OCI-LY7 (cell line): ENCODE measurements around the gene LARP1. TPM values are rescaled to one million over a fixed set of nuclear protein-coding genes. Genes with fewer than 3 reads are reported as not detected.

Experiments used
- BruUV-seq: library from RNA; stranded (reverse); fragments of 400-500 nt; replicated peaks from 2 replicates; lab custom pipeline; 2021; lab: Mats Ljungman, UMichigan
- CTCF ChIA-PET: fragments of 300-600 bp; sonication (Branson Sonifier 250); formaldehyde crosslinking; loops from one replicate; lab custom pipeline; 2022; ENCODE audit warnings: antibody characterized with exemption; ENCODE audit not compliant: unreplicated experiment; lab: Charles Lee
- POLR2A ChIA-PET: fragments of 300-600 bp; sonication (Branson Sonifier 250); formaldehyde crosslinking; loops from one replicate; lab custom pipeline; 2022; ENCODE audit warnings: antibody characterized with exemption; lab: Charles Lee
- DNase-seq: peaks from one replicate; pipeline ENCODE4 v3.0.0-alpha.2; 2015; ENCODE audit warnings: low spot score
- H2AFZ ChIP-seq: fragments of 200-600 bp; sonication (generic), shearing (Covaris generic); 2 replicates; pipeline ENCODE4 v1.6.1; 2014; ENCODE audit warnings: mild to moderate bottlenecking, antibody characterized with exemption, low read length, moderate library complexity
- H3K27ac ChIP-seq: fragments of 200-600 bp; sonication (generic); 2 replicates; pipeline ENCODE4 v1.5.1; 2014; ENCODE audit warnings: mixed run types, low read depth, mild to moderate bottlenecking, moderate library complexity, low read length, inconsistent platforms; ENCODE audit not compliant: poor library complexity, severe bottlenecking
- H3K36me3 ChIP-seq: fragments of 200-600 bp; sonication (generic); 2 replicates; pipeline ENCODE4 v1.6.1; 2014; ENCODE audit warnings: mild to moderate bottlenecking, antibody characterized with exemption, low read length, moderate library complexity, mixed read lengths; ENCODE audit not compliant: insufficient read depth
- H3K4me1 ChIP-seq: fragments of 200-600 bp; sonication (generic); 2 replicates; pipeline ENCODE4 v1.5.1; 2014; ENCODE audit warnings: mild to moderate bottlenecking, low read length; ENCODE audit not compliant: insufficient read depth, poor library complexity, severe bottlenecking
- H3K4me2 ChIP-seq: fragments of 200-600 bp; sonication (generic); 2 replicates; pipeline ENCODE4 v1.6.1; 2014; ENCODE audit warnings: mild to moderate bottlenecking, low read length
- H3K4me3 ChIP-seq: fragments of 200-600 bp; sonication (generic); 2 replicates; pipeline ENCODE4 v1.5.1; 2014; ENCODE audit warnings: mild to moderate bottlenecking, low read depth, low read length; ENCODE audit not compliant: poor library complexity, severe bottlenecking
- H3K79me2 ChIP-seq: fragments of 200-600 bp; sonication (generic); 2 replicates; pipeline ENCODE4 v1.6.1; 2016; ENCODE audit warnings: low read depth, mild to moderate bottlenecking, low read length, moderate library complexity, mixed read lengths; ENCODE audit not compliant: insufficient read depth
- H3K9me2 ChIP-seq: fragments of 200-600 bp; sonication (generic); 2 replicates; pipeline ENCODE4 v1.6.1; 2016; ENCODE audit warnings: mild to moderate bottlenecking, low read length, mixed read lengths; ENCODE audit not compliant: insufficient read depth
- H3K9me3 ChIP-seq: fragments of 200-600 bp; sonication (generic); 2 replicates; pipeline ENCODE4 v1.6.1; 2014; ENCODE audit warnings: mild to moderate bottlenecking, mixed run types, low read length, mixed read lengths
- H4K20me1 ChIP-seq: fragments of 200-600 bp; sonication (generic); 2 replicates; pipeline ENCODE4 v1.6.1; 2014; ENCODE audit warnings: mild to moderate bottlenecking, antibody characterized with exemption, low read length, moderate library complexity, mixed read lengths; ENCODE audit not compliant: insufficient read depth
- CTCF ChIP-seq: fragments of 200-600 bp; sonication (generic); conservative IDR thresholded peaks from 2 replicates; pipeline ENCODE4 v1.5.1; 2014; ENCODE audit warnings: mild to moderate bottlenecking, antibody characterized with exemption, low read length, moderate library complexity, mixed read lengths
- EZH2phosphoT487 ChIP-seq: fragments of 200-600 bp; sonication (generic); IDR thresholded peaks from 2 replicates; pipeline ENCODE4 v1.6.1; 2018; ENCODE audit warnings: low read depth, borderline replicate concordance, mild to moderate bottlenecking, mixed run types, antibody characterized with exemption, low read length, moderate library complexity, mixed read lengths
- intact Hi-C: fragments of 100-400 bp; cut with micrococcal nuclease; formaldehyde crosslinking; loops from one replicate; pipeline ENCODE4 v1.10.0; 2022; ENCODE audit not compliant: unreplicated experiment
- total RNA-seq, 2 experiments: library from RNA; depleted of rRNA in 1 of 2; stranded (reverse); fragments of >200 nt in 1 of 2; shearing (Covaris generic) in 1 of 2; gene quantifications; 2 replicates each; pipeline ENCODE4 v1.2.3, GENCODE V29; 2014 to 2022

Gene LARP1
- total RNA-seq, 2 experiments from 2014 or later = 71.1 to 274 TPM

DNA sequence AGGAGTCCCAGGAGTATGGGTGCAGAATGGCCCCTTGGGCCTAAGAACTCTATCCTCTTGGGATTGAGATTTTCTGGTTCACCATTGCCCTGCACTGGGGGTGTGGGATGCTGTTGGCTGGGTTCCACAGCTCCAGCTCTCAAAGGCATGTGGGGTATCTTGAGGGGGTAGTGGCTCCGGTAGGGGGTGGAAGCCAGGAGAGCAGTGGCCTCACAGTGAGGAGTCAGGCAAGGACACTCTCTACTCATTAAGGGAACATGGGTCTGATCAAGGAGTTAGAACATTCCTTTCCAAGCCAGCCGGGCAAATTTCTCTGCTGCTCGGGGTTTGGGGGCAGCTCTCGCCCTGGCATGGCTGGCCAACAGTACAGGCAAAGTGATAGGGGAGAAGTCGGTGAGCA is 33.0 kb downstream of the LARP1 start:
- H3K79me2 ChIP-seq = peaks cover 74% of the 10 kb centered on the region
- H3K36me3 ChIP-seq = peaks cover 92% of the 10 kb centered on the region
- intact Hi-C loops = no loop called here
- no peak overlapping the region for H2AFZ ChIP-seq
- ChIA-PET POLR2A (no interaction called here), CTCF (no interaction called here)
- H3K9me2 ChIP-seq = no peaks in the 10 kb centered on the region
- H3K4me2 ChIP-seq = no peak overlapping the region
- TF ChIP-seq EZH2phosphoT487 (no peak), CTCF (no peak)
- peaks cover 36% of the 10 kb centered on the region for H4K20me1 ChIP-seq
- H3K9me3 ChIP-seq = no peaks in the 10 kb centered on the region
- no TSS peak for BruUV-seq
- no peak for DNase-seq
- H3K4me3 ChIP-seq = no peak overlapping the region
- peaks cover 5% of the 10 kb centered on the region for H3K4me1 ChIP-seq
- no peak overlapping the region for H3K27ac ChIP-seq

DNA sequence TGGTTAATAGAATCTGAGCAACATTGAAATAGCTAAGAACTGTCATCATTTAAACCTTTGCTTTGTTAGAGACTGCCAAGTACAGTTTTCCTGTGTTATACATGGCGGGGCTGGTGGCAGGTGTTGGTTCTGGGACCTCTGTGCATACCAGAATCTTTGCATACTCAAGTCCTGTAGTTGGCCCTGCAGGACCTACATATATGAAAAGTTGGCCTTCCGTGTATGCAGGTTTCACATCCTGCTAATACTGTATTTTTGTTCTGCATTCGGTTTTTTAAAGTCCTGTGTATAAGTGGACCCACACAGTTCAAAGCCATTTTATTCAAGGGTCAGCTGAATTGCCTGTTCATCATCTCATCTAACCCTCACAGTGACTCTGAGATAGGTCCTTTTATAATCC is 36.4 kb downstream of the LARP1 start:
- H3K9me3 ChIP-seq = no peaks in the 10 kb centered on the region
- H3K4me2 ChIP-seq = no peak overlapping the region
- peaks cover 88% of the 10 kb centered on the region for H3K36me3 ChIP-seq
- intact Hi-C loops = no loop called here
- no peak overlapping the region for H3K27ac ChIP-seq
- no peak overlapping the region for H2AFZ ChIP-seq
- BruUV-seq = no TSS peak
- no peaks in the 10 kb centered on the region for H3K9me2 ChIP-seq
- peaks cover 19% of the 10 kb centered on the region for H4K20me1 ChIP-seq
- DNase-seq = peak; percentile 18
- no peak for TF ChIP-seq CTCF
- TF ChIP-seq EZH2phosphoT487 = no peak
- ChIA-PET CTCF (no interaction called here), POLR2A (no interaction called here)
- H3K4me1 ChIP-seq = peaks cover 5% of the 10 kb centered on the region
- H3K4me3 ChIP-seq = no peak overlapping the region
- peaks cover 46% of the 10 kb centered on the region for H3K79me2 ChIP-seq

- CTCF ChIA-PET = no interaction called here
- POLR2A ChIA-PET = interaction anchor here (0.7 kb wide), 1 partner anchor 9 kb away, joined by 4 read pairs; no protein-coding TSS in a partner anchor
- Histone ChIP-seq H3K4me2 (no peak overlapping the region), H3K9me3 (no peaks in the 10 kb centered on the region), H3K4me1 (peaks cover 5% of the 10 kb centered on the region), H3K27ac (no peak overlapping the region), H3K79me2 (peaks cover 34% of the 10 kb centered on the region; the same call in 1 of the 2 replicates), H3K36me3 (peaks cover 89% of the 10 kb centered on the region), H4K20me1 (peaks cover 4% of the 10 kb centered on the region), H2AFZ (no peak overlapping the region), H3K9me2 (no peaks in the 10 kb centered on the region), H3K4me3 (no peak overlapping the region)
- BruUV-seq = no TSS peak
- no peak for DNase-seq
- no peak for TF ChIP-seq EZH2phosphoT487
- TF ChIP-seq CTCF = no peak
- intact Hi-C loops = no loop called here
Measured at GRCh38 chr5:154793599-154794524, 38.7 kb downstream of the LARP1 start.
